Measurements from ENCODE around the gene UNC45B.
"Not testable (repeated sequence)": the region's sequence is repeated elsewhere in the genome, so short reads cannot be mapped to it uniquely, and the experiment has no call there.

The UNC45B gene, protein sequence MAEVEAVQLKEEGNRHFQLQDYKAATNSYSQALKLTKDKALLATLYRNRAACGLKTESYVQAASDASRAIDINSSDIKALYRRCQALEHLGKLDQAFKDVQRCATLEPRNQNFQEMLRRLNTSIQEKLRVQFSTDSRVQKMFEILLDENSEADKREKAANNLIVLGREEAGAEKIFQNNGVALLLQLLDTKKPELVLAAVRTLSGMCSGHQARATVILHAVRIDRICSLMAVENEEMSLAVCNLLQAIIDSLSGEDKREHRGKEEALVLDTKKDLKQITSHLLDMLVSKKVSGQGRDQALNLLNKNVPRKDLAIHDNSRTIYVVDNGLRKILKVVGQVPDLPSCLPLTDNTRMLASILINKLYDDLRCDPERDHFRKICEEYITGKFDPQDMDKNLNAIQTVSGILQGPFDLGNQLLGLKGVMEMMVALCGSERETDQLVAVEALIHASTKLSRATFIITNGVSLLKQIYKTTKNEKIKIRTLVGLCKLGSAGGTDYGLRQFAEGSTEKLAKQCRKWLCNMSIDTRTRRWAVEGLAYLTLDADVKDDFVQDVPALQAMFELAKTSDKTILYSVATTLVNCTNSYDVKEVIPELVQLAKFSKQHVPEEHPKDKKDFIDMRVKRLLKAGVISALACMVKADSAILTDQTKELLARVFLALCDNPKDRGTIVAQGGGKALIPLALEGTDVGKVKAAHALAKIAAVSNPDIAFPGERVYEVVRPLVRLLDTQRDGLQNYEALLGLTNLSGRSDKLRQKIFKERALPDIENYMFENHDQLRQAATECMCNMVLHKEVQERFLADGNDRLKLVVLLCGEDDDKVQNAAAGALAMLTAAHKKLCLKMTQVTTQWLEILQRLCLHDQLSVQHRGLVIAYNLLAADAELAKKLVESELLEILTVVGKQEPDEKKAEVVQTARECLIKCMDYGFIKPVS

DNA sequence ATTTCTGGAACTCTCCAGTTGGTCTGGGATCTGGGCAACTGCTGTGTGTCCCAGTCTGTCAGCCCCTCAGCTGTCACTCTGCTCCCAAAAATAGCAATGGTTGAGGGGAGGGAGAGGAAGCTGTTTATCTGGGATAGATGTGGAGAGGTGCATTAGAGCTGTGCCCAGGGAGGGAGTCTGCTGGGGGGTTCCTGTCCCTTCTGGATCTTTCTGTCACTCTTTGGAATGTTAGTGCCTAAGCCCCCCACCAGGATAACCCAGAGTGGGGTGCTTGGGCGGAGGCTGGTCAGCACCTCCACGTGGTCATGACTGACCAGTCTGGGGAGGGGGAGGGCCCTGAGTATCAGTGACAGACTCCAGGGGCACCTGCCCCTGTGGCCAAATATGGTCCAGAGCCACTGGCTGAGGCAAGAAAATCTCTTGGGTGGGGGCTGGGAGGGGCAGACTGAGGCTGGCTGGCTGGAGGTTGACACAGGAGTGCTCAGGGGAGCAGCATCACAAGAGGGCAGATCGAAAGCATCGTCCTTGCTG is at the start of gene UNC45B:
TSS of gene UNC45B (plus strand) at position 443 of the 531 bp plus-strand sequence. CDS start 447 bp downstream, outside the sequence.
- H3K4me3 ChIP-seq (ENCODE audit: low read depth, low read length), result no peak within 1 kb of the TSS
- no peak for DNase-seq (ENCODE audit: low read depth)
- no peak for TF ChIP-seq CTCF (IDR thresholded peaks at IDR 0.05; ENCODE audit: low read depth, low read length, missing control alignments)

GRCh38 chr17:35099908-35100307 is 47.7 kb upstream of the UNC45B start:
- H3K4me3 ChIP-seq (ENCODE audit: low read depth, low read length), result no peak overlapping the region
- TF ChIP-seq CTCF (IDR thresholded peaks at IDR 0.05; ENCODE audit: low read depth, low read length, missing control alignments), result no peak
- DNase-seq (ENCODE audit: low read depth), result no peak

DNA sequence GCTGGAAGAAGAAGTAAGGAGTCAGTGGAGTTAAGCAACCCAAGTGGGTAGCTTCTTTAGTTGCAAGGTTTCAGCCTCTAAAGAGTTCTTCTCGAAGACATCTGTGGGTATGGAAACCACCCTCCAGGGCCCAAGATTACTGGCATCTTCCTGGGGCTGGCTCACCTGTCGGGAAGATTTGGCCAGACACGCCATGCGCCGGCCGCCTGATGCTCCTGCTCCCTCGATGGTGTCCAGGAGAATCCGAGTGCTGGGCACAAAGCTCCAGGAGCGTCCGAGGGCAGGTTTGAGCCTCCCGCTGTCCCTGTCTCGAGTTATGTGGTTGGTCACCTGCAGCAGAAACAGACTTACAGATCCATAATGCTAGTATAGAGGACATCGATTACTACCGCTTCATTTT is 46.6 kb upstream of the UNC45B start:
- no peak for DNase-seq (ENCODE audit: low read depth)
- no peak overlapping the region for H3K4me3 ChIP-seq (ENCODE audit: low read depth, low read length)
- TF ChIP-seq CTCF (IDR thresholded peaks at IDR 0.05; ENCODE audit: low read depth, low read length, missing control alignments), result no peak

DNA sequence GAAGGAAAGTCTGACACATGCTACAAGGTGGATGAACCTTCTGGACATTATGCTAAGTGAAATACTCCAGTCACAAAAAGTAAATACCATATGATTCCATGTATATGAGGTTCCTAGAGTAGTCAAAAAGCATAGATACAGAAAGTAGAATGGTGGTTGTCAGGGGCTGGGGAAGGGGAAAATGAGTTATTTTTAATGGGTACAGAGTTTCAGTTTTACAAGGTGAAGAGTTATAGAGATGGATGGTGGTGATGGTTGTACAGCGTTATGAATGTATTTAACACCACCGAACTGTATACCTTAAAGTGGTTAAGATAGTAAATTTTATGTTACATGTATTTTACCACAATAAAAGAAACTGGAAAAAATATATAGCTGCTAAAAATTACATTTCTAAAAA is 45.9 kb upstream of the UNC45B start:
- no peak for DNase-seq (ENCODE audit: low read depth)
- no peak for TF ChIP-seq CTCF (IDR thresholded peaks at IDR 0.05; ENCODE audit: low read depth, low read length, missing control alignments)
- H3K4me3 ChIP-seq (ENCODE audit: low read depth, low read length), result no peak overlapping the region

DNA sequence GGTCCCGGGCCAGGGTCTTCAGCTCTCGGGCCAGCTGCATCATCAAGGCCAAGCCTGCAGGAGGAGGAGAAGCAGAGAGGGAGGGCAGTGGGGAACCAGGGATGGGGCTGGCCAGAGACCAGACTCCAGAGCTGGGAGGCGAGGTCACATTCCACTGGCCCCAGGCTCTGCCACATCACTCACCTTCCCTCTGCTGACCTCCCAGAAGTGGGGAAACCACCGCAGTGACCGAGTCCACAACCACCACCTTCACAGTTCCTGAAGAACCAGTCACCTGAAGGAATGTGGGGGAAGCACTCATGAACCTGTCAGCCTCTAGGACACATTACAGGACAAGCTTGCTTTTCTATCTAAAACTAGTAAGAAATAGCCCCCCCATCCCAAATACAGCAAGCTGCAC is 44.3 kb upstream of the UNC45B start:
- TF ChIP-seq CTCF (IDR thresholded peaks at IDR 0.05; ENCODE audit: low read depth, low read length, missing control alignments), result no peak
- H3K4me3 ChIP-seq (ENCODE audit: low read depth, low read length), result no peak overlapping the region
- no peak for DNase-seq (ENCODE audit: low read depth)

DNA sequence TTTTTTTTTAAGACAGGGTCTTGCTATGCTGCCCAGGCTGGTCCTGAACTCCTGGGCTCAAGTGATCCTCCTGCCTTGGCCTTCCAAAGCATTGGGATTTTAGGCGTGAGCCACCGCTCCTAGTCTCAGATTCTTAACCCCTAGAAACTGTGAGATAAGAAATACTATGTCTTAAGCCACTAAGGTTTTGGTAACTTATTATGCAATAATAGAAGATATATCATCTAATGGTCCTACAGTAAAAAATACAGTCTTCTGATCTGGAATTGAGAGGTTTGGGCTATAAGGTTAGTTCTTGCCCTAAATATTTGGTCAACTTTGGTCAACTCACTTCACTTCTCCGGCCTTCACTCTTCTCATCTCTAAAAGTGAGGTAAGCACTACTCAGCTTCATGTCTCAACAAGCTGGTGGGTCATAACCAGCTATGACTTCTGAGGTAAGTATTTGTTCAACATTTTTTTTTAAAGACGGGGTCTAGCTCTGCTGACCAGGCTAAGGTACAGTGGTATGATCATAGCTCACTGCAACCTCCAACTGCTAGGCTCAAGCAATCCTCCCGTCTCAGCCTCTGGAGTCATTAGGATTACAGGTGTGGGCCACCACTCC is 42.7 kb upstream of the UNC45B start:
- no peak for TF ChIP-seq CTCF (IDR thresholded peaks at IDR 0.05; ENCODE audit: low read depth, low read length, missing control alignments)
- H3K4me3 ChIP-seq (ENCODE audit: low read depth, low read length), result no peak overlapping the region
- DNase-seq (ENCODE audit: low read depth), result no peak

- DNase-seq (ENCODE audit: low read depth); H3K4me3 ChIP-seq (ENCODE audit: low read depth, low read length): not testable (repeated sequence)
Observed at GRCh38 chr17:35110791-35111190, 36.8 kb upstream of the UNC45B start.

Measured in GM12864 (cell line).